SK-N-MC (cell line): ENCODE data around the gene TMEM192.
"Not testable (repeated sequence)": the region's sequence is repeated elsewhere in the genome, so short reads cannot be mapped to it uniquely, and the experiment has no call there.

Experiments used
- EZH2 ChIP-seq: fragments of 200-600 bp; sonication (generic); IDR thresholded peaks from one replicate; pipeline ENCODE4 v1.6.1; 2017; ENCODE audit warnings: antibody characterized with exemption
- FOXP2 ChIP-seq: optimal IDR thresholded peaks from 2 replicates; pipeline ENCODE3; 2011; ENCODE audit warnings: mild to moderate bottlenecking, moderate library complexity; ENCODE audit not compliant: insufficient read depth; ENCODE audit errors: extremely low read length, control extremely low read depth
- POLR2AphosphoS5 ChIP-seq: IDR thresholded peaks from 2 replicates; pipeline ENCODE4 v1.6.1; 2012; ENCODE audit warnings: mild to moderate bottlenecking, low read depth, low read length, borderline replicate concordance

GRCh38 chr4:165125869-165126499, 13.3 kb upstream of the TMEM192 start:
- not testable (repeated sequence) for TF ChIP-seq POLR2AphosphoS5, EZH2, FOXP2
